ENCODE data around the gene PCYT1A. TPM values are rescaled to one million over a fixed set of nuclear protein-coding genes. Genes with fewer than 3 reads are reported as not detected.

The PCYT1A gene
- total RNA-seq: 10 to 100 TPM; 58.4 to 64.2 TPM

- POLR2A ChIA-PET: interaction anchor here (0.7 to 1.5 kb wide), 7 partner anchors 8 to 217 kb away, joined by 3 to 7 read pairs (median 4); partner anchors contain the start of gene DYNLT2B
- DNase-seq (peak; percentile 78), ATAC-seq (ENCODE audit: low read depth) (peak; percentile 83)
- Mint-ChIP-seq H3K27ac (peak within 1 kb of the TSS; percentile 99), H3K4me3 (peak within 1 kb of the TSS; percentile 98), H3K4me1 (peaks cover 26% of the 10 kb centered on the region), H3K36me3 (peaks cover 6% of the 10 kb centered on the region), H3K9me3 (no peaks in the 10 kb centered on the region), H3K27me3 (no peaks in the 10 kb centered on the region)
Observed at GRCh38 chr3:196287440-196288140, at the start of gene PCYT1A. PCYT1A (minus strand) TSS chr3:196287726; CDS start chr3:196270531, 17,195 bp downstream.

GRCh38 chr3:196336319-196337145 lies 49.0 kb upstream of the PCYT1A start:
- POLR2A ChIA-PET: interaction anchor here (0.6 kb wide), 1 partner anchor 8 kb away, joined by 7 read pairs; no protein-coding TSS in a partner anchor
- peaks cover 2% of the 10 kb centered on the region for H3K27me3 Mint-ChIP-seq

GRCh38 chr3:196335503-196335948 lies 48.0 kb upstream of the PCYT1A start:
- no peak for ATAC-seq (ENCODE audit: low read depth)
- POLR2A ChIA-PET: no interaction called here
- no peak for DNase-seq
- H3K27me3 Mint-ChIP-seq: peaks cover 2% of the 10 kb centered on the region
- H3K4me1 Mint-ChIP-seq: no peaks in the 10 kb centered on the region
- no peaks in the 10 kb centered on the region for H3K9me3 Mint-ChIP-seq
- H3K36me3 Mint-ChIP-seq: no peaks in the 10 kb centered on the region
- no peak overlapping the region for H3K27ac Mint-ChIP-seq
- H3K4me3 Mint-ChIP-seq: no peak overlapping the region

More at GRCh38 chr3:196336319-196337145, 49.0 kb upstream of the PCYT1A start:
- DNase-seq (no peak), ATAC-seq (ENCODE audit: low read depth) (no peak)
- Mint-ChIP-seq H3K9me3 (no peaks in the 10 kb centered on the region), H3K4me3 (no peak overlapping the region), H3K4me1 (no peaks in the 10 kb centered on the region), H3K36me3 (no peaks in the 10 kb centered on the region), H3K27ac (no peak overlapping the region)

- POLR2A ChIA-PET: no interaction called here
Observed at GRCh38 chr3:196334982-196335381, 47.5 kb upstream of the PCYT1A start.

GRCh38 chr3:196332168-196332567 lies 44.6 kb upstream of the PCYT1A start:
- no peaks in the 10 kb centered on the region for H3K9me3 Mint-ChIP-seq
- DNase-seq (no peak), ATAC-seq (ENCODE audit: low read depth) (no peak)
- no peaks in the 10 kb centered on the region for H3K4me1 Mint-ChIP-seq
- no peak overlapping the region for H3K4me3 Mint-ChIP-seq
- peaks cover 13% of the 10 kb centered on the region for H3K27me3 Mint-ChIP-seq
- POLR2A ChIA-PET: interaction anchor here (0.7 kb wide), 1 partner anchor 176 kb away, joined by 3 read pairs; no protein-coding TSS in a partner anchor
- no peaks in the 10 kb centered on the region for H3K36me3 Mint-ChIP-seq
- no peak overlapping the region for H3K27ac Mint-ChIP-seq

More at GRCh38 chr3:196334982-196335381, 47.5 kb upstream of the PCYT1A start:
- H3K4me3 Mint-ChIP-seq: no peak overlapping the region
- H3K9me3 Mint-ChIP-seq: no peaks in the 10 kb centered on the region
- no peaks in the 10 kb centered on the region for H3K4me1 Mint-ChIP-seq
- H3K36me3 Mint-ChIP-seq: no peaks in the 10 kb centered on the region
- H3K27me3 Mint-ChIP-seq: peaks cover 7% of the 10 kb centered on the region
- DNase-seq (no peak), ATAC-seq (ENCODE audit: low read depth) (no peak)
- no peak overlapping the region for H3K27ac Mint-ChIP-seq

- no peak overlapping the region for H3K27ac Mint-ChIP-seq
- H3K9me3 Mint-ChIP-seq: no peaks in the 10 kb centered on the region
- POLR2A ChIA-PET: interaction anchor here (1.0 kb wide), 1 partner anchor 10 kb away, joined by 4 read pairs; the partner anchor contains the start of gene DYNLT2B
- H3K36me3 Mint-ChIP-seq: no peaks in the 10 kb centered on the region
- no peaks in the 10 kb centered on the region for H3K4me1 Mint-ChIP-seq
- DNase-seq: no peak
- ATAC-seq (ENCODE audit: low read depth): no peak
- H3K4me3 Mint-ChIP-seq: no peak overlapping the region
- H3K27me3 Mint-ChIP-seq: peaks cover 10% of the 10 kb centered on the region
Observed at GRCh38 chr3:196327405-196327804, 39.9 kb upstream of the PCYT1A start.

- Mint-ChIP-seq H3K36me3 (no peaks in the 10 kb centered on the region), H3K27me3 (peaks cover 10% of the 10 kb centered on the region), H3K9me3 (no peaks in the 10 kb centered on the region), H3K4me3 (no peak overlapping the region), H3K27ac (no peak overlapping the region), H3K4me1 (no peaks in the 10 kb centered on the region)
- POLR2A ChIA-PET: interaction anchor here (1.0 kb wide), 1 partner anchor 9 kb away, joined by 4 read pairs; the partner anchor contains the start of gene DYNLT2B
- ATAC-seq (ENCODE audit: low read depth) (no peak), DNase-seq (no peak)
Observed at GRCh38 chr3:196326936-196327335, 39.4 kb upstream of the PCYT1A start.

GRCh38 chr3:196323691-196324090 lies 36.2 kb upstream of the PCYT1A start:
- POLR2A ChIA-PET: no interaction called here
- no peak for DNase-seq
- no peak for ATAC-seq (ENCODE audit: low read depth)
- H3K4me1 Mint-ChIP-seq: peaks cover 1% of the 10 kb centered on the region
- H3K9me3 Mint-ChIP-seq: no peaks in the 10 kb centered on the region
- peaks cover 4% of the 10 kb centered on the region for H3K27me3 Mint-ChIP-seq
- H3K4me3 Mint-ChIP-seq: no peak overlapping the region
- H3K27ac Mint-ChIP-seq: no peak overlapping the region
- H3K36me3 Mint-ChIP-seq: peaks cover 1% of the 10 kb centered on the region

GRCh38 chr3:196323016-196323415 lies 35.5 kb upstream of the PCYT1A start:
- H3K4me1 Mint-ChIP-seq: peaks cover 1% of the 10 kb centered on the region
- peaks cover 4% of the 10 kb centered on the region for H3K27me3 Mint-ChIP-seq
- H3K36me3 Mint-ChIP-seq: peaks cover 1% of the 10 kb centered on the region
- POLR2A ChIA-PET: no interaction called here
- no peak overlapping the region for H3K27ac Mint-ChIP-seq
- no peak for DNase-seq
- no peaks in the 10 kb centered on the region for H3K9me3 Mint-ChIP-seq
- H3K4me3 Mint-ChIP-seq: no peak overlapping the region
- no peak for ATAC-seq (ENCODE audit: low read depth)

GRCh38 chr3:196321162-196321561 lies 33.6 kb upstream of the PCYT1A start:
- no peak overlapping the region for H3K27ac Mint-ChIP-seq

GRCh38 chr3:196320137-196320536 lies 32.6 kb upstream of the PCYT1A start:
- no peak for ATAC-seq (ENCODE audit: low read depth)
- no peaks in the 10 kb centered on the region for H3K27me3 Mint-ChIP-seq
- H3K4me3 Mint-ChIP-seq: no peak overlapping the region
- peaks cover 5% of the 10 kb centered on the region for H3K4me1 Mint-ChIP-seq
- H3K9me3 Mint-ChIP-seq: no peaks in the 10 kb centered on the region
- DNase-seq: no peak
- no peak overlapping the region for H3K27ac Mint-ChIP-seq
- POLR2A ChIA-PET: interaction anchor here (0.9 kb wide), 1 partner anchor 39 kb away, joined by 3 read pairs; no protein-coding TSS in a partner anchor
- H3K36me3 Mint-ChIP-seq: peaks cover 1% of the 10 kb centered on the region

More at GRCh38 chr3:196321162-196321561, 33.6 kb upstream of the PCYT1A start:
- peaks cover 5% of the 10 kb centered on the region for H3K4me1 Mint-ChIP-seq
- ATAC-seq (ENCODE audit: low read depth) (no peak), DNase-seq (no peak)
- no peak overlapping the region for H3K4me3 Mint-ChIP-seq
- H3K27me3 Mint-ChIP-seq: no peaks in the 10 kb centered on the region
- no peaks in the 10 kb centered on the region for H3K9me3 Mint-ChIP-seq
- POLR2A ChIA-PET: no interaction called here
- peaks cover 1% of the 10 kb centered on the region for H3K36me3 Mint-ChIP-seq

- H3K4me1 Mint-ChIP-seq: peaks cover 6% of the 10 kb centered on the region
- ATAC-seq (ENCODE audit: low read depth): peak; percentile 88
- no peaks in the 10 kb centered on the region for H3K27me3 Mint-ChIP-seq
- peak; percentile 92 for DNase-seq
- H3K9me3 Mint-ChIP-seq: no peaks in the 10 kb centered on the region
- POLR2A ChIA-PET: interaction anchor here (0.5 to 3.1 kb wide), 25 partner anchors 9 to 624 kb away, joined by 3 to 26 read pairs (median 5); partner anchors contain the start of genes CEP19, FBXO45, NCBP2 and PCYT1A
- H3K36me3 Mint-ChIP-seq: peaks cover 1% of the 10 kb centered on the region
- H3K4me3 Mint-ChIP-seq: peak within 1 kb of the TSS; percentile 93
- H3K27ac Mint-ChIP-seq: peak within 1 kb of the TSS; percentile 97
Observed at GRCh38 chr3:196317687-196318467, 30.4 kb upstream of the PCYT1A start, which contains the start of gene DYNLT2B. DYNLT2B (minus strand) TSS chr3:196318240; CDS start chr3:196318152, 88 bp downstream.

All from activated naive CD8-positive, alpha-beta T cell treated with anti-CD3 and anti-CD28 coated beads, Interleukin-2, amount 10 ng/mL, durations not matched to agents 7 days and 5 days (primary cell).